HepG2 (cell line): ENCODE results near the gene ZNF223. TPM values are rescaled to one million over a fixed set of nuclear protein-coding genes. Genes with fewer than 3 reads are reported as not detected.
A peak's percentile ranks its signal among the peaks of the same experiment; 100 is the strongest.

Experiments
- EP300 ChIP-seq, 3 experiments: sonication (generic) in 1 of 3; formaldehyde crosslinking in 1 of 3; IDR thresholded peaks; 2 replicates each; pipeline versions ENCODE4 v1.5.1 to v1.6.1; 2011 to 2020; ENCODE audit warnings: low read depth in 2 of 3, low read length in 2 of 3, borderline replicate concordance in 1 of 3, improper control_type of control experiment in 1 of 3, mild to moderate bottlenecking in 1 of 3, missing genetic modification reagents in 1 of 3, moderate library complexity in 1 of 3
- HDAC2 ChIP-seq: sonication (generic); formaldehyde crosslinking; IDR thresholded peaks from 2 replicates; pipeline ENCODE4 v1.4.0; 2020; ENCODE audit warnings: missing genetic modification reagents
- MEIS1 ChIP-seq: sonication (generic); formaldehyde crosslinking; IDR thresholded peaks from 2 replicates; pipeline ENCODE4 v1.9.0; 2021; ENCODE audit warnings: mild to moderate bottlenecking, missing genetic modification reagents, moderate library complexity, borderline replicate concordance
- MYC ChIP-seq: sonication (generic); formaldehyde crosslinking; IDR thresholded peaks from 2 replicates; pipeline ENCODE4 v1.9.0; 2021; ENCODE audit warnings: missing genetic modification reagents, borderline replicate concordance
- NCOA1 ChIP-seq: sonication (generic); formaldehyde crosslinking; IDR thresholded peaks from 2 replicates; pipeline ENCODE4 v1.9.0; 2021; ENCODE audit warnings: missing genetic modification reagents
- RXRB ChIP-seq: IDR thresholded peaks from 2 replicates; pipeline ENCODE4 v1.6.1; 2016; ENCODE audit warnings: borderline replicate concordance, missing genetic modification reagents, missing compliant biosample characterization
- SMAD3 ChIP-seq: sonication (generic); formaldehyde crosslinking; IDR thresholded peaks from 2 replicates; pipeline ENCODE4 v1.4.0; 2020; ENCODE audit warnings: missing genetic modification reagents
- ZFP37 ChIP-seq: sonication (generic); formaldehyde crosslinking; IDR thresholded peaks from 2 replicates; pipeline ENCODE4 v1.4.0; 2020; ENCODE audit warnings: missing genetic modification reagents, borderline replicate concordance
- ZFP62 ChIP-seq: sonication (generic); formaldehyde crosslinking; IDR thresholded peaks from 2 replicates; pipeline ENCODE4 v1.4.0; 2020; ENCODE audit warnings: missing genetic modification reagents
- ZFP90 ChIP-seq: sonication (generic); formaldehyde crosslinking; IDR thresholded peaks from 2 replicates; pipeline ENCODE4 v1.8.0; 2022; ENCODE audit warnings: missing genetic modification reagents, mild to moderate bottlenecking, inconsistent platforms, borderline replicate concordance
- ZNF143 ChIP-seq: sonication (generic); formaldehyde crosslinking; IDR thresholded peaks from 2 replicates; pipeline ENCODE4 v1.4.0; 2020; ENCODE audit warnings: missing genetic modification reagents
- ZNF460 ChIP-seq: sonication (generic); formaldehyde crosslinking; IDR thresholded peaks from 2 replicates; pipeline ENCODE4 v1.5.1; 2020; ENCODE audit warnings: missing genetic modification reagents, mild to moderate bottlenecking, borderline replicate concordance
- ZNF543 ChIP-seq: sonication (generic); formaldehyde crosslinking; IDR thresholded peaks from 2 replicates; pipeline ENCODE4 v1.4.0; 2020; ENCODE audit warnings: mild to moderate bottlenecking, missing genetic modification reagents
- polyA plus RNA-seq, 8 experiments: library from polyadenylated mRNA; depleted of rRNA in 3 of 8; stranded (reverse) in 7 of 8; unstranded in 1 of 8; fragments of >200 nt; fragmentation: Illumina TruSeq in 4 of 8; extraction: Trizol in 4 of 8; gene quantifications; 2 replicates each; pipeline versions ENCODE4 v1.2.1 to v1.2.3, GENCODE V29; 2011 to 2016; ENCODE audit warnings: low read depth in 4 of 8, missing spikeins in 1 of 8, mixed read lengths in 1 of 8; ENCODE audit not compliant: insufficient read depth in 1 of 8
- total RNA-seq, 5 experiments: library from RNA; depleted of rRNA; stranded (reverse); fragments of >200 nt; fragmentation: Illumina TruSeq; extraction: Trizol; gene quantifications; 2 replicates each; pipeline ENCODE4 v1.2.3, GENCODE V29; 2016; ENCODE audit warnings: low read depth in 1 of 5
- TF ChIP-seq, protein P1 (sequence below), 2 experiments: sonication (generic) in 1 of 2; formaldehyde crosslinking in 1 of 2; IDR thresholded peaks; 2 replicates each; pipeline versions ENCODE4 v1.4.0 to v1.6.1; 2016 to 2020; ENCODE audit warnings: borderline replicate concordance in 1 of 2, low read depth in 1 of 2, mild to moderate bottlenecking in 1 of 2, missing genetic modification reagents in 1 of 2
- TF ChIP-seq, protein P2 (sequence below): sonication (generic); formaldehyde crosslinking; IDR thresholded peaks from 2 replicates; pipeline ENCODE4 v1.5.0; 2020; ENCODE audit warnings: mild to moderate bottlenecking, low read depth, missing genetic modification reagents, borderline replicate concordance
- TF ChIP-seq, protein P3 (sequence below): sonication (generic); formaldehyde crosslinking; IDR thresholded peaks from 2 replicates; pipeline ENCODE4 v1.8.1; 2023; ENCODE audit warnings: mild to moderate bottlenecking, inconsistent platforms, moderate library complexity, missing genetic modification reagents, borderline replicate concordance
- TF ChIP-seq, protein P4 (sequence below): sonication (generic); formaldehyde crosslinking; IDR thresholded peaks from 2 replicates; pipeline ENCODE4 v1.8.0; 2022; ENCODE audit warnings: mild to moderate bottlenecking, missing genetic modification reagents, moderate library complexity
- TF ChIP-seq, protein P5 (sequence below): IDR thresholded peaks from 2 replicates; pipeline ENCODE4 v1.6.1; 2012; ENCODE audit warnings: inconsistent platforms
- TF ChIP-seq, protein P6 (sequence below): sonication (generic); formaldehyde crosslinking; IDR thresholded peaks from 2 replicates; pipeline ENCODE4 v1.5.0; 2020; ENCODE audit warnings: missing genetic modification reagents, mild to moderate bottlenecking, borderline replicate concordance

Gene ZNF223
- total and polyA plus RNA-seq, 2 of the 13 experiments (the other 11 are each of a cell fraction or from before 2014, with no cell fraction given): 2.0 to 4.8 TPM

DNA sequence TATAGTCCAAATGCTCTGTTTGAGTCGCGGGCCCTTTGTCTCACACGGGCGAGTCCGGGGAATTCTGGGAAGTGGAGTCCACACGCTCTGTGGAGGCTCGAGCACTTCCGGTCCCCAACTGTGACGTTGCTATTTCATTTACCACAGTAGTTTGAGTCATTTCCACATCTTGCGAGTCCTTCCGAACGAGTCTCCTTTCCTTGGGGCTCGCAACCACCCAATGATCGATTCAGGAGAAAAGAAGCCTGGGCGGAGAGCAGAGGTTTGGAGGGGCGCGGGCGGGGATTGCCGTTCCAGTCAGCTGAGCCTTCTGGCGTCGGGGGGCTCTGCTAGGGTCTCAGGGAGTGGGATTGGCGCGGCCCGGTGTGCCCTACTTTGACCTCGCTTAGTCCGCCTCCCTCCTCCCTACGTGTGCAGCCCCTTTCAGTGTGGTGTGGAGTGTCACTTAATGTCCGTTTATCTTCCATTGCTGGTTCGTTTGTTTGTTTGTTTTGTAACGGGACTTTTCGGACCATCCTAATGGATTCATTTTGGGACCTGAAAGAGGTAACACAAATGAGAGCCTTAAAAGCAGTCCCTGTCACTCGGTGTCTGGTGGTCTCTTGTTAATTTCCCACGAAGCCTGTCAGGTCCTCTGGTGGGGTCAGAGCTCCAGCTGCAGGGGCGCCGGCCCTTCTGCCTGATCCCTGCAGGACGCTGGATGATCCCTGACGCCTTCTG, 26.5 kb upstream of the ZNF223 start, which contains the start of gene ZNF222 (continued):
- TF ChIP-seq, protein P1, sequence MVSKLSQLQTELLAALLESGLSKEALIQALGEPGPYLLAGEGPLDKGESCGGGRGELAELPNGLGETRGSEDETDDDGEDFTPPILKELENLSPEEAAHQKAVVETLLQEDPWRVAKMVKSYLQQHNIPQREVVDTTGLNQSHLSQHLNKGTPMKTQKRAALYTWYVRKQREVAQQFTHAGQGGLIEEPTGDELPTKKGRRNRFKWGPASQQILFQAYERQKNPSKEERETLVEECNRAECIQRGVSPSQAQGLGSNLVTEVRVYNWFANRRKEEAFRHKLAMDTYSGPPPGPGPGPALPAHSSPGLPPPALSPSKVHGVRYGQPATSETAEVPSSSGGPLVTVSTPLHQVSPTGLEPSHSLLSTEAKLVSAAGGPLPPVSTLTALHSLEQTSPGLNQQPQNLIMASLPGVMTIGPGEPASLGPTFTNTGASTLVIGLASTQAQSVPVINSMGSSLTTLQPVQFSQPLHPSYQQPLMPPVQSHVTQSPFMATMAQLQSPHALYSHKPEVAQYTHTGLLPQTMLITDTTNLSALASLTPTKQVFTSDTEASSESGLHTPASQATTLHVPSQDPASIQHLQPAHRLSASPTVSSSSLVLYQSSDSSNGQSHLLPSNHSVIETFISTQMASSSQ (IDR thresholded peaks at IDR 0.05; ENCODE audit: low read depth): no peak
- TF ChIP-seq, protein P1 (CRISPR knock-in tag; IDR thresholded peaks at IDR 0.05; ENCODE audit: borderline replicate concordance): no peak
- peak; percentile 29; the same call in 1 of the 2 replicates for TF ChIP-seq RXRB (CRISPR knock-in tag)
- TF ChIP-seq EP300 (IDR thresholded peaks at IDR 0.05; ENCODE audit: low read depth in 2 of 2, low read length in 2 of 2): no peak
- no peak for TF ChIP-seq EP300 (CRISPR knock-in tag; IDR thresholded peaks at IDR 0.05; ENCODE audit: borderline replicate concordance)
- TF ChIP-seq ZFP90 (CRISPR knock-in tag): no peak
- 0 out of 2 replicates have a peak, but pooled peaks have one; percentile 31 for TF ChIP-seq SMAD3
- TF ChIP-seq ZNF460 (CRISPR knock-in tag): no peak
- no peak for TF ChIP-seq NCOA1 (CRISPR knock-in tag)
- TF ChIP-seq HDAC2 (CRISPR knock-in tag): no peak
- peak; percentile 95 for TF ChIP-seq ZNF143 (CRISPR knock-in tag)
- TF ChIP-seq MEIS1: no peak
- no peak for TF ChIP-seq ZFP62 (CRISPR knock-in tag)
- TF ChIP-seq ZNF543 (CRISPR knock-in tag): no peak
- 0 out of 2 replicates have a peak, but pooled peaks have one; percentile 22 for TF ChIP-seq MYC
- no peak for TF ChIP-seq ZFP37 (CRISPR knock-in tag)
- TF ChIP-seq, protein P2, sequence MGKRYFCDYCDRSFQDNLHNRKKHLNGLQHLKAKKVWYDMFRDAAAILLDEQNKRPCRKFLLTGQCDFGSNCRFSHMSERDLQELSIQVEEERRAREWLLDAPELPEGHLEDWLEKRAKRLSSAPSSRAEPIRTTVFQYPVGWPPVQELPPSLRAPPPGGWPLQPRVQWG (CRISPR knock-in tag): no peak
- TF ChIP-seq, protein P3, sequence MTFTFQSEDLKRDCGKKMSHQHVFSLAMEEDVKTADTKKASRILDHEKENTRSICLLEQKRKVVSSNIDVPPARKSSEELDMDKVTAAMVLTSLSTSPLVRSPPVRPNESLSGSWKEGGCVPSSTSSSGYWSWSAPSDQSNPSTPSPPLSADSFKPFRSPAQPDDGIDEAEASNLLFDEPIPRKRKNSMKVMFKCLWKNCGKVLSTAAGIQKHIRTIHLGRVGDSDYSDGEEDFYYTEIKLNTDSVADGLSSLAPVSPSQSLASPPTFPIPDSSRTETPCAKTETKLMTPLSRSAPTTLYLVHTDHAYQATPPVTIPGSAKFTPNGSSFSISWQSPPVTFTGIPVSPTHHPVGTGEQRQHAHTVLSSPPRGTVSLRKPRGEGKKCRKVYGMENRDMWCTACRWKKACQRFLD (CRISPR knock-in tag): no peak
- TF ChIP-seq, protein P4, sequence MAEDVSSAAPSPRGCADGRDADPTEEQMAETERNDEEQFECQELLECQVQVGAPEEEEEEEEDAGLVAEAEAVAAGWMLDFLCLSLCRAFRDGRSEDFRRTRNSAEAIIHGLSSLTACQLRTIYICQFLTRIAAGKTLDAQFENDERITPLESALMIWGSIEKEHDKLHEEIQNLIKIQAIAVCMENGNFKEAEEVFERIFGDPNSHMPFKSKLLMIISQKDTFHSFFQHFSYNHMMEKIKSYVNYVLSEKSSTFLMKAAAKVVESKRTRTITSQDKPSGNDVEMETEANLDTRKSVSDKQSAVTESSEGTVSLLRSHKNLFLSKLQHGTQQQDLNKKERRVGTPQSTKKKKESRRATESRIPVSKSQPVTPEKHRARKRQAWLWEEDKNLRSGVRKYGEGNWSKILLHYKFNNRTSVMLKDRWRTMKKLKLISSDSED (CRISPR knock-in tag): no peak
- TF ChIP-seq, protein P5, sequence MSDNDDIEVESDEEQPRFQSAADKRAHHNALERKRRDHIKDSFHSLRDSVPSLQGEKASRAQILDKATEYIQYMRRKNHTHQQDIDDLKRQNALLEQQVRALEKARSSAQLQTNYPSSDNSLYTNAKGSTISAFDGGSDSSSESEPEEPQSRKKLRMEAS: peak; percentile 52; the same call in 1 of the 2 replicates
- TF ChIP-seq, protein P6, sequence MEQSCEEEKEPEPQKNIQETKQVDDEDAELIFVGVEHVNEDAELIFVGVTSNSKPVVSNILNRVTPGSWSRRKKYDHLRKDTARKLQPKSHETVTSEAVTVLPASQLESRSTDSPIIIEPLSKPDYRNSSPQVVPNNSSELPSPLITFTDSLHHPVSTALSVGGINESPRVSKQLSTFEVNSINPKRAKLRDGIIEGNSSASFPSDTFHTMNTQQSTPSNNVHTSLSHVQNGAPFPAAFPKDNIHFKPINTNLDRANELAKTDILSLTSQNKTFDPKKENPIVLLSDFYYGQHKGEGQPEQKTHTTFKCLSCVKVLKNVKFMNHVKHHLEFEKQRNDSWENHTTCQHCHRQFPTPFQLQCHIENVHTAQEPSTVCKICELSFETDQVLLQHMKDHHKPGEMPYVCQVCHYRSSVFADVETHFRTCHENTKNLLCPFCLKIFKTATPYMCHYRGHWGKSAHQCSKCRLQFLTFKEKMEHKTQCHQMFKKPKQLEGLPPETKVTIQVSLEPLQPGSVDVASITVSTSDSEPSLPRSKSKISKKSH (CRISPR knock-in tag): no peak
